Right hindlimb (tissue), 1 donor: ENCODE results near the gene MRPL30.
"Not testable (repeated sequence)": the region's sequence is repeated elsewhere in the genome, so short reads cannot be mapped to it uniquely, and the experiment has no call there.

Experiments used
- DNase-seq: peaks from one replicate; pipeline ENCODE4 v3.0.0-alpha.2; 2018

Gene MRPL30

GRCh38 chr2:99187011-99187410 lies 6.0 kb downstream of the MRPL30 start:
- no peak for DNase-seq

GRCh38 chr2:99188357-99188756 lies 7.4 kb downstream of the MRPL30 start:
- DNase-seq: no peak

GRCh38 chr2:99190548-99190947 lies 9.6 kb downstream of the MRPL30 start:
- no peak for DNase-seq

- not testable (repeated sequence) for DNase-seq
These were observed 11.4 kb downstream of the MRPL30 start for GRCh38 chr2:99192364-99192763.

GRCh38 chr2:99198103-99198841 lies 17.3 kb downstream of the MRPL30 start:
- no peak for DNase-seq

- DNase-seq: no peak
These were observed 19.3 kb downstream of the MRPL30 start for GRCh38 chr2:99200076-99200800.

GRCh38 chr2:99201959-99202678 lies 21.1 kb downstream of the MRPL30 start:
- no peak for DNase-seq

- no peak for DNase-seq
These were observed 24.5 kb downstream of the MRPL30 start for GRCh38 chr2:99205491-99205890.

- DNase-seq: no peak
These were observed 35.1 kb downstream of the MRPL30 start for GRCh38 chr2:99216096-99216495.

GRCh38 chr2:99217929-99218501 lies 37.0 kb downstream of the MRPL30 start:
- no peak for DNase-seq

GRCh38 chr2:99233177-99233576 lies 52.2 kb downstream of the MRPL30 start:
- not testable (repeated sequence) for DNase-seq

- no peak for DNase-seq
These were observed 57.6 kb downstream of the MRPL30 start for GRCh38 chr2:99238599-99238998.

- no peak for DNase-seq
These were observed 59.4 kb downstream of the MRPL30 start for GRCh38 chr2:99240431-99240830.

GRCh38 chr2:99242151-99242550 lies 61.2 kb downstream of the MRPL30 start:
- DNase-seq: no peak
